PC-9 (cell line): ENCODE measurements around the gene MMP25.

ENCODE experiments used
- EZH2 ChIP-seq: fragments of 200-600 bp; sonication (generic); IDR thresholded peaks from 2 replicates; pipeline ENCODE4 v1.8.0; 2017; ENCODE audit warnings: antibody characterized with exemption, low read depth
- TF ChIP-seq, protein P1 (sequence below): fragments of 200-600 bp; sonication (generic); conservative IDR thresholded peaks from 2 replicates; pipeline ENCODE4 v1.6.1; 2017; ENCODE audit warnings: mixed run types, antibody characterized with exemption, mild to moderate bottlenecking, moderate library complexity

DNA sequence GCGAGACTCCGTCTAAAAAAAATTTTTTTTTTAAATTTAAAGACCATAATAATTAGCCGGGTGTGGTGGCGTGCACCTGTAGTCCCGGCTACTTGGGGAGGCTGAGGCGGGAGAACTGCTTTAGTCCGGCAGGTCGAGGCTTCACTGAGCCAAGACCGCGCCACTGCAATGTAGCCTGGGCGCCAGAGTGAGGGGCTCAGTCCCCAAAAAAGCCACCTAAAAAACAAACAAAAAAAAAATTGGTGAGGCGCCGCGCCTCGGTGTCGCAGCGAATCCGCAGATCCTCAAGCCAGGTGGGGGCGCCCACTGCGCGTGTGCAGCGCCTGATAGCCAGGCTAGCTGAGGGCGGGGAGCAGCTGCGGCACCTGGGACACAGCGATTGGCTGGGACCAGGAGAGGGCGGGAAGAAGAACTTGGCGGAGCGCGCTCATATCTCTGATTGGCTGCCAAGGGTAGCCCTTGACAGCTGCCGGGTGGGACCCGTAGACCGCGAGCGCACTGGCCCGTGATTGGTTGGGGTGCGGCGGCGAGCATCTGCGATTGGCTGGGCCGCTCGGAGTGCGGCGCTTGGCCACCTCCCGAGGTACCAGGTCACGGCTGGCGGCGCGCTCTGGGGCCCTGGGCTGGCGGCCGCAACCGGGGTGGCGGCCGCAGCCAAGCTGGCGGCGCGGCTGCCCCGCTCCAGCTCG lies 42.6 kb upstream of the MMP25 start:
- no peak for TF ChIP-seq EZH2
- TF ChIP-seq, protein P1, sequence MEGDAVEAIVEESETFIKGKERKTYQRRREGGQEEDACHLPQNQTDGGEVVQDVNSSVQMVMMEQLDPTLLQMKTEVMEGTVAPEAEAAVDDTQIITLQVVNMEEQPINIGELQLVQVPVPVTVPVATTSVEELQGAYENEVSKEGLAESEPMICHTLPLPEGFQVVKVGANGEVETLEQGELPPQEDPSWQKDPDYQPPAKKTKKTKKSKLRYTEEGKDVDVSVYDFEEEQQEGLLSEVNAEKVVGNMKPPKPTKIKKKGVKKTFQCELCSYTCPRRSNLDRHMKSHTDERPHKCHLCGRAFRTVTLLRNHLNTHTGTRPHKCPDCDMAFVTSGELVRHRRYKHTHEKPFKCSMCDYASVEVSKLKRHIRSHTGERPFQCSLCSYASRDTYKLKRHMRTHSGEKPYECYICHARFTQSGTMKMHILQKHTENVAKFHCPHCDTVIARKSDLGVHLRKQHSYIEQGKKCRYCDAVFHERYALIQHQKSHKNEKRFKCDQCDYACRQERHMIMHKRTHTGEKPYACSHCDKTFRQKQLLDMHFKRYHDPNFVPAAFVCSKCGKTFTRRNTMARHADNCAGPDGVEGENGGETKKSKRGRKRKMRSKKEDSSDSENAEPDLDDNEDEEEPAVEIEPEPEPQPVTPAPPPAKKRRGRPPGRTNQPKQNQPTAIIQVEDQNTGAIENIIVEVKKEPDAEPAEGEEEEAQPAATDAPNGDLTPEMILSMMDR: peak; percentile 61
